Measurements from ENCODE around the gene MTFR1L. TPM values are rescaled to one million over a fixed set of nuclear protein-coding genes. Genes with fewer than 3 reads are reported as not detected.
A peak's percentile ranks its signal among the peaks of the same experiment; 100 is the strongest.

The MTFR1L gene
- total RNA-seq, 3 donors from 2014 or later: 27.7 to 37.4 (median 35.5) TPM

GRCh38 chr1:25866288-25866687 lies 46.5 kb downstream of the MTFR1L start:
- Mint-ChIP-seq H3K36me3 (ENCODE audit: insufficient read depth) (no peaks in the 10 kb centered on the region), H3K4me3 (no peak overlapping the region), H3K9me3 (no peaks in the 10 kb centered on the region), H3K27me3 (ENCODE audit: low read depth) (no peaks in the 10 kb centered on the region), H3K4me1 (ENCODE audit: low read depth) (peaks cover 2% of the 10 kb centered on the region)
- no peak for ATAC-seq
- DNase-seq: no peak

GRCh38 chr1:25867210-25867991 lies 47.6 kb downstream of the MTFR1L start:
- H3K27me3 Mint-ChIP-seq (ENCODE audit: low read depth): no peaks in the 10 kb centered on the region
- H3K9me3 Mint-ChIP-seq: no peaks in the 10 kb centered on the region
- no peak for DNase-seq
- no peak overlapping the region for H3K4me3 Mint-ChIP-seq
- no peaks in the 10 kb centered on the region for H3K36me3 Mint-ChIP-seq (ENCODE audit: insufficient read depth)
- no peaks in the 10 kb centered on the region for H3K4me1 Mint-ChIP-seq (ENCODE audit: low read depth)
- no peak for ATAC-seq

GRCh38 chr1:25869909-25870606 lies 50.3 kb downstream of the MTFR1L start:
- Mint-ChIP-seq H3K36me3 (ENCODE audit: insufficient read depth) (no peaks in the 10 kb centered on the region), H3K27me3 (ENCODE audit: low read depth) (no peaks in the 10 kb centered on the region), H3K4me3 (no peak overlapping the region), H3K4me1 (ENCODE audit: low read depth) (peaks cover 4% of the 10 kb centered on the region), H3K9me3 (no peaks in the 10 kb centered on the region)
- no peak for DNase-seq
- no peak for ATAC-seq

- Mint-ChIP-seq H3K4me1 (ENCODE audit: low read depth) (peaks cover 5% of the 10 kb centered on the region), H3K36me3 (ENCODE audit: insufficient read depth) (no peaks in the 10 kb centered on the region), H3K4me3 (no peak overlapping the region), H3K9me3 (no peaks in the 10 kb centered on the region), H3K27me3 (ENCODE audit: low read depth) (no peaks in the 10 kb centered on the region)
- ATAC-seq: no peak
- no peak for DNase-seq
These were observed 50.9 kb downstream of the MTFR1L start for GRCh38 chr1:25870614-25871013.

- no peak for ATAC-seq
- no peaks in the 10 kb centered on the region for H3K27me3 Mint-ChIP-seq (ENCODE audit: low read depth)
- H3K4me3 Mint-ChIP-seq: no peak overlapping the region
- no peak for DNase-seq
- H3K36me3 Mint-ChIP-seq (ENCODE audit: insufficient read depth): no peaks in the 10 kb centered on the region
- H3K4me1 Mint-ChIP-seq (ENCODE audit: low read depth): peaks cover 7% of the 10 kb centered on the region
- H3K9me3 Mint-ChIP-seq: no peaks in the 10 kb centered on the region
These were observed 51.4 kb downstream of the MTFR1L start for GRCh38 chr1:25871086-25871703.

- Mint-ChIP-seq H3K4me1 (ENCODE audit: low read depth) (peaks cover 7% of the 10 kb centered on the region), H3K4me3 (no peak overlapping the region), H3K9me3 (no peaks in the 10 kb centered on the region), H3K27me3 (ENCODE audit: low read depth) (no peaks in the 10 kb centered on the region), H3K36me3 (ENCODE audit: insufficient read depth) (no peaks in the 10 kb centered on the region)
- DNase-seq (no peak), ATAC-seq (no peak)
These were observed 52.1 kb downstream of the MTFR1L start for GRCh38 chr1:25871704-25872494.

GRCh38 chr1:25872713-25873112 lies 53.0 kb downstream of the MTFR1L start:
- no peaks in the 10 kb centered on the region for H3K36me3 Mint-ChIP-seq (ENCODE audit: insufficient read depth)
- ATAC-seq (no peak), DNase-seq (no peak)
- no peaks in the 10 kb centered on the region for H3K9me3 Mint-ChIP-seq
- no peaks in the 10 kb centered on the region for H3K27me3 Mint-ChIP-seq (ENCODE audit: low read depth)
- peaks cover 7% of the 10 kb centered on the region for H3K4me1 Mint-ChIP-seq (ENCODE audit: low read depth)
- no peak overlapping the region for H3K4me3 Mint-ChIP-seq

- H3K36me3 Mint-ChIP-seq (ENCODE audit: insufficient read depth): no peaks in the 10 kb centered on the region
- no peak overlapping the region for H3K4me3 Mint-ChIP-seq
- no peaks in the 10 kb centered on the region for H3K9me3 Mint-ChIP-seq
- H3K27me3 Mint-ChIP-seq (ENCODE audit: low read depth): no peaks in the 10 kb centered on the region
- peaks cover 7% of the 10 kb centered on the region for H3K4me1 Mint-ChIP-seq (ENCODE audit: low read depth)
- ATAC-seq: no peak
- no peak for DNase-seq
These were observed 53.4 kb downstream of the MTFR1L start for GRCh38 chr1:25873120-25873519.

- Mint-ChIP-seq H3K4me1 (ENCODE audit: low read depth) (peaks cover 7% of the 10 kb centered on the region), H3K27me3 (ENCODE audit: low read depth) (no peaks in the 10 kb centered on the region), H3K36me3 (ENCODE audit: insufficient read depth) (no peaks in the 10 kb centered on the region), H3K4me3 (no peak overlapping the region), H3K9me3 (no peaks in the 10 kb centered on the region)
- DNase-seq (no peak), ATAC-seq (no peak)
These were observed 54.5 kb downstream of the MTFR1L start for GRCh38 chr1:25874209-25874608.

- ATAC-seq: peak in 1 of 2 donors; percentile 3
- no peaks in the 10 kb centered on the region for H3K36me3 Mint-ChIP-seq (ENCODE audit: insufficient read depth)
- H3K27me3 Mint-ChIP-seq (ENCODE audit: low read depth): no peaks in the 10 kb centered on the region
- peaks cover 7% of the 10 kb centered on the region for H3K4me1 Mint-ChIP-seq (ENCODE audit: low read depth)
- H3K4me3 Mint-ChIP-seq: peak overlapping the region; percentile 85
- no peak for DNase-seq
- H3K9me3 Mint-ChIP-seq: no peaks in the 10 kb centered on the region
These were observed 54.9 kb downstream of the MTFR1L start for GRCh38 chr1:25874635-25875153.

- H3K9me3 Mint-ChIP-seq: no peaks in the 10 kb centered on the region
- peaks cover 7% of the 10 kb centered on the region for H3K4me1 Mint-ChIP-seq (ENCODE audit: low read depth)
- peak within 1 kb of the TSS; percentile 85 for H3K4me3 Mint-ChIP-seq
These were observed 55.6 kb downstream of the MTFR1L start, which contains the start of gene PAQR7 for GRCh38 chr1:25875154-25875855. Gene PAQR7 (minus strand): TSS chr1:25875708. CDS start chr1:25863839, 11,869 bp downstream.

GRCh38 chr1:25875856-25876692 lies 56.3 kb downstream of the MTFR1L start:
- H3K36me3 Mint-ChIP-seq (ENCODE audit: insufficient read depth): no peaks in the 10 kb centered on the region
- peak overlapping the region; percentile 71 for H3K4me3 Mint-ChIP-seq
- H3K9me3 Mint-ChIP-seq: no peaks in the 10 kb centered on the region
- ATAC-seq: peak; percentile 52 to 57
- H3K4me1 Mint-ChIP-seq (ENCODE audit: low read depth): peaks cover 7% of the 10 kb centered on the region
- H3K27me3 Mint-ChIP-seq (ENCODE audit: low read depth): no peaks in the 10 kb centered on the region
- DNase-seq: peak; percentile 12

More at GRCh38 chr1:25875154-25875855, 55.6 kb downstream of the MTFR1L start, which contains the start of gene PAQR7:
- ATAC-seq: peak; percentile 87 to 89
- Mint-ChIP-seq H3K27me3 (ENCODE audit: low read depth) (no peaks in the 10 kb centered on the region), H3K36me3 (ENCODE audit: insufficient read depth) (no peaks in the 10 kb centered on the region)
- DNase-seq: peak; percentile 35

- DNase-seq (no peak), ATAC-seq (no peak)
- Mint-ChIP-seq H3K27me3 (ENCODE audit: low read depth) (no peaks in the 10 kb centered on the region), H3K4me1 (ENCODE audit: low read depth) (peaks cover 7% of the 10 kb centered on the region), H3K4me3 (no peak overlapping the region), H3K36me3 (ENCODE audit: insufficient read depth) (no peaks in the 10 kb centered on the region), H3K9me3 (no peaks in the 10 kb centered on the region)
These were observed 56.9 kb downstream of the MTFR1L start for GRCh38 chr1:25876693-25877077.

Data from activated T-cell treated with anti-CD3 and anti-CD28 coated beads, Interleukin-2, amount 50 U/mL, for 4 hours (primary cell).